GM18526 (cell line): ENCODE measurements around the gene ARL1.

ENCODE experiments used
- POLR2A ChIP-seq: IDR thresholded peaks from 3 replicates; pipeline ENCODE4 v1.6.1; 2011; ENCODE audit not compliant: insufficient read length; ENCODE audit errors: extremely low read depth

Gene ARL1

DNA sequence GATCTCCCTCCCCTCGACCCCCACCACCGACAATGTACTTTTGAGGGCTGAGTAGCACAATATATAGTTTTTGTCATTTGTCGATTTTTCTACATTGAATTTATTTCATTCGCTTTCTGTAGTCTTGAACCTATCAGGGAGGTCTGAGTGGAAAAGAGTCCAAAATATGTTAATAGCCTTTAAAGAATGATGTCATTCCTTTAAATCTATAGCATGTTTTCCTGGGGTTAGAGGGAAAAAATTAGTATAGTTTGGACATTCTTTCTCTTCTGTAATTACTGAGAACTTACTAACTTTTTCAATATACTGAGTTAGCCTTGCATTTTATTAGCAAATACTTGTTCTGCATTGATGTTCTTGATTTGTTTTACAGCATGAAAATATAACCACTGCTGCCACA lies 55.9 kb downstream of the ARL1 start:
- no peak for TF ChIP-seq POLR2A

DNA sequence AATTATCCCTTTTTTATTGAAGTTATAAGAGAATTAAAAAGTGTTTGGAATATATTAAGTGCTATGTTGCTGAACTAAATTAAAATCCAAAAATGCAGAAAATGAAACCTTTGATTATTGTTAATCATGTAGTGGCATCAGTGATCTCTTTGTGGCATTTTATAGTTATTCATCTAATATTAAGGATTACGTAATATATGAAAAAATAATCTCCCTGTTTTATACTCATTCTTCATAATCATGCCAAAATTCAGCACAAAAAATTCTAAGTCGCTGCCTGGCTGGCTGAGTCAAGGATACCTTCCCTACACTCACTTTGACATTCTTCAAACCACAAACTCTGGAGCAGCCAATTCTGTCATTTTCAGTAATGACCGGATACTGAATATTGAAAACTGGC lies 63.7 kb downstream of the ARL1 start:
- no peak for TF ChIP-seq POLR2A
